H4 (cell line): ENCODE results near the gene ENTHD1. TPM values are rescaled to one million over a fixed set of nuclear protein-coding genes. Genes with fewer than 3 reads are reported as not detected.
"Not testable (repeated sequence)": the region's sequence is repeated elsewhere in the genome, so short reads cannot be mapped to it uniquely, and the experiment has no call there.

Experiments used
- DNase-seq: peaks from one replicate; pipeline ENCODE4 v3.0.0-alpha.2; 2015; ENCODE audit warnings: low spot score
- total RNA-seq: library from RNA; depleted of rRNA; stranded (reverse); fragments of >200 nt; shearing (Covaris generic); gene quantifications from 2 replicates; pipeline ENCODE4 v1.2.3, GENCODE V29; 2014

ENTHD1 gene
- total RNA-seq, 1 experiment from 2014 or later, result not detected

DNA sequence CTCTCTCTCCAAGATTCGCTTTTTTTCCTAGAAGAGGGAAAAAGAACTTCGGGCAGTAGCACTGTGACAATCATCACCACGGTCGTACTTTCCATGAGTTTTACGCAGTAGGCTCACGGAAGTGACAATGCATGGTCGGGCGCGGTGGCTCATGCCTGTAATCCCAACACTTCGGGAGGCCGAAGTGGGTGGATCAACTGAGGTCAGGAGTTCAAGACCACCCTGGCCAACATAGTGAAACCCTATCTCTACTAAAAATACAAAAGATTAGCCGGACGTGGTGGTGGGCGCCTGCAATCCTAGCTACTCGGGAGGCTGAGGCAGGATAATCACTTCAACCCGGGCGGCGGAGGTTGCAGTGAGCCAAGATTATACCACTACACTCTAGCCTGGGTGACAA, 30.7 kb upstream of the ENTHD1 start:
- DNase-seq, result no peak

DNA sequence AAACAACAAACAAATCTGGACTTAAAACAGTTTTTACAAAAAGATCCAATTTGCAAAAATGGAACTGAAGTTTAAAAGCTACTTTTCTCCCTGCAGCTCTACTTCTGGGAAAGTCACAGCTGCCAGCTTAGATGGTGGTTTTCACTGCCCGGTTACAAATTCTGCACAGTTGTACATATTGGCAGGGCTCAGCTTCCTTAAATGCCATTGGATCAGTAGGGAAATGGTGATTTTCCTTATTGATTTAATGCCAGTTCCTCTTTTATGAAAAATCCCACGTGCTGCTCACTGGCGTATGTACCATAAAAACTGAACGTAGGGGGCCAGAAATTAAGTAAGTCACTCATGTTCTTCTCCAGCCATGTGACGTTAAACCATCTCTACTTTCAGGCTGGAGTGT, 30.1 kb upstream of the ENTHD1 start:
- DNase-seq, result no peak

DNA sequence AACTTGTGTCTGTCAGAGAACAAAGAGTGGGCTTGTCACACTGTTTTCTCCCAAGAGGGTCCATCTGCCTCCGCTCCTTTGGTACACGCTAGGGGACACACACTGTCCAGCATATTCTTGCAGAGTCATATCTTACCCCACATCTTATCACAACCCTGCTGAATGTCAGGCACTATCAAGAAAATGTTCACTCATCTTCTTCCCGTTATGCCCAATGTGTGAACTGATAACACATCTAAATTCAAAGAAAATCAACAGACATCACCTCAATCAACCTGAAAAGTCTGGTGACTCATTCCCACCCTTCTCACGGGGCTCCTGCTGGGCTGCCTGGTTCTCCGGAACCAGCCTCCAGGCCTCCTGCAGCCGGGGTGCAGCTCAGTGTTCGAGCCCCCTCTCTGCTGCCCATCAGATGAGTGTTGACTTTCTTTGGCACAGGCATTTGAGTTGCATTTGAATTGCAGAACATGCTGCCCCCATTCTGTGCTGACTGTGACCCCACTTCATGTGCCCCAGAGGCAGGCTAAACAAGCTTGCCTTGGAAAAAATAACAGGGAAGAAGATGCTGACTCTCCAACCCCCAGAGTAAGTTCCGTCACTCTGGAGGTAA, 26.7 kb upstream of the ENTHD1 start:
- DNase-seq, result no peak

DNA sequence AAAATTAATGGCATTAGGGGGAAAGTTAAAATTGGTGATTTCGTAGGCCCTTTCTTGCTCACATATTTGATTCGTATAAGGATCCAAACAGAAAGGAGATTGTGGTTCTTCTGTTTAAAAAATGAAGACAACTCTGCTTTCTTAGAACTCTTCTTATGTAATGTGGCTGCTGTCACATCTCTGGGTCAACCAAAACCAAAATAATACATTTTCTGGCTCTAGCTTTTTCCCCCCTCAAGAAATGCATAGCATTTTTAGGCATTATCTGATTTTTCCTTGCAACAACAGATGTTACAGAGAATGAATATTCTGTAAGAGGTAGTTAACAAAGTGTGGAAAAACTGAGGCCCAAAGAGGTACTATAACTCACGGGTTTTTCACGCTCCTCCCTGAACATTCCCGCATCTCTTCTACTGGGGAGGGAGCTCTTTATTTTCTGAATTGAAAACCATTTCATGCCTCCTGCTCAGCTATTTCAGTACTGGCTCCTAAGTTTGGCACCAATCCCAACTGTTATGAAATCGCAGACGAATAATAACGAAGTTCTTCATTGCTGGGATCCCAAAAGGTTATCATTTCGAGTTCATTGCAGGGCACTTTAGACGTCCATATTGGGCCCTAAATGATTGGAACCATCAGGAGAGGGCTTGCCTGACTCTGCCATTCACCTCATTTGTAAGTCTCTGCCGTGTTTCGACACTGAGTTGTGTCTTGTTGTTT, 24.4 kb upstream of the ENTHD1 start:
- no peak for DNase-seq

DNA sequence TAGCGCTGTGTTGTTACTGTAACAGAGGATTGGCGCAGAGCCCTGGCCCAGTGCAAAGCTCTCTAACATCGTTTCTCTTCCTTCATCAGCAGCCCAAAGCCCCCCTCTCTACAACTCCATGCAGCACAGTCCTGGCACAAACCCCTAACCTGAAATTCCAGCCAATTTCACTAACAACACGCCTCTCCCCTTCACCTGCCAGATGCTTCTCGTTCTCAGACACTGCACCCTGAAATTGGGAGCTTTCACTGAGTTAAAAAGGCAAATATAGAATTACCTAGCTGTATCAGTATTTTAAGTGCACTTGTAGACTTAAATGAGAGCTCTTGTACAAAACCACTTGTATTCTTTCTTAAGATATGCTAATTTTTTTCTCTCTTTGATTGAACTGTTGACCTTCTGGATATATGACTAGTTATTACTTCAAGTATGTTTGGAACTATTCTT, 23.7 kb upstream of the ENTHD1 start:
- DNase-seq, result no peak

DNA sequence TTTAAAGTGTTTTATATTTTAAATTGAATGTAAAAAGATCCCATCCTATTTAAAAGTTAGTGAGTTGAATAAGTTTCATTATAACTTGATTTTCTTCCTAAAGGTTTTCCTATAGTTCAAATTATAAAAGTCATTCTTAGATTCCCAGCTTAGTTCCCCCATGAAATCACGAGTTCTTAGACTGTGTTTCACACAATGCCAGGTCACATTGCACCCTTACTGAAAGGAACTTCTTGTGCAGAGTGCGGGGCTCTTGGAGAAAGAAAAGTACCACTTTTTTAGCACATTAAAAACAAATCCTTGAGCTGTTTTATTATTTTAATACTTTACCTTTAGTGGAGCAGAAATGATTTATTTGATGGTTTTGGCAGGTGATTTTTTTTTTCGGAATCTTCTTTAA, 22.9 kb upstream of the ENTHD1 start:
- DNase-seq, result no peak

DNA sequence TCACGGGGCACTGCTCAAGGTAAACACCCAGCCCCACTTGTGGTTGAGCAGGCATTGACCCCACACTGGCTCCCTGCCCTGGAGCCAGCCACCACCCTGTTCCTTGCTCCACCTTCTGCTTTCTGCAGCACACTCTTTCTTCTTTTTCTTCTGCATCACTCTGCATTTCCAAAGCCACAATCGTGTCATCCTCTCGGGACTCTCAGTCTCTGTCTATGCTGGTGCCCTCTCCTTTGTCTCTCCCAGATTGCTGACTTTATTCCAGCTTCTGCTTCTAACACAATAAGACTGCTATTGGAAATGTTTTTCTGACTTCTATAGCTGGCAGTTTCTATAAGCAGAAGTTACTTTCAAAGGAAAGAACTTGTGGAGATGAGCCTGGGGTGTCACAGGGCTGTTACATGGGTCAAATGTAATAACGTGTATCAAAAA, 21.8 kb upstream of the ENTHD1 start:
- DNase-seq, result no peak

DNA sequence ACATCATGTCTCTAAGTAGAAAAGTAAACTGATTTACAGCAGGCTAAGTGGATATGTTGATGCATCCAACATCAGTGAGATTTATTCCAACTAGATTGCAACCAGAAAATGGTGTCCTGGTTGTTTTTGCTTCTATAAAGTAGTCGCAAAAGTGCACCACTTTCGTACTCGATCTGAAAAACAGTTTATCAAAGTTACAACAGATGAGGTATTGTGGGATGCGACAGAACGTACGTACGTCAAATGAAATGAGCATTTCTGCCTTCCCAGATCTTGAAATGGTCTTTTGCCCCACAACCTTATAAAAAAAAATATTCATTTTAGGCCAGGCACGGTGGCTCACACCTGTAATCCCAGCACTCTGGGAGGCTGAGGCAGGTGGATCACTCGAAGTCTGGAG, 21.0 kb upstream of the ENTHD1 start:
- DNase-seq, result no peak

DNA sequence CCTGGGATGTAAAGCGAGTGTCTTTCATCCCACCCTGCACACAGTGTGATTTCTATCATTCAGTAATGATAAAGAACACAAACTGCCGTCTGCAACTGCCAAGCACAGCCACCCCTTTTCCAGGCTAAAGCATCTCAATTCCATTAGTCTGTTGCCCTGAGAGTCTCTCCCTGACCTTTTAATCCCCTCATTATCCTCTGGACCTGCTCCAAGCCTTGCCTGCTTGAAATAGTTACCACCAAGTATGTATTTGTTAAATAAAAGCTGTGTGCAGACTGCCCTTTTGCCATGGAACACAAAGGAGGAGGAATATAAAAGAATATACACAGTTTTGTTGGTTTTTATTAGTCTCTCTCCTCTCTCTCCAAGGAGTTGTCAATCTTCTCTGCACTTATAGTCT, 20.3 kb upstream of the ENTHD1 start:
- DNase-seq, result no peak

DNA sequence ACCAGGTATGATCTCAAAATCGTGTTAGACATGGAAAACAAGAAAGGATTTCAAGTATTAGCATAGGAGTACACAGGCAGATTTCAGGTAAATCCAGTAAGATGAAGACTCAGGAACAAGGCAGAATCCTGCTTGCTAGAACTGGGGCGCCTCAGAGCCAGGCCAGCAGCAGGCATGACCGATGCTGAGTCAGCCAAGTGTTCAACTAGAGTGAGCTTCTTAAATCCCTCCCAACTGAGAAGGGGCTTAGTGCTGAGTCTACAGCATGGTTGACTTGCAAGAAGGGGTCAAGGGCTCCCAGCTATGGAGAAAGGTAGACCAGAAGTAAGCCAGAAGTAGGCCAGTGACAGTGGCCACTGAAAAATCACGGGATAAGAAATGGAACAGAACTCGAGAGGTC, 19.8 kb upstream of the ENTHD1 start:
- no peak for DNase-seq

DNA sequence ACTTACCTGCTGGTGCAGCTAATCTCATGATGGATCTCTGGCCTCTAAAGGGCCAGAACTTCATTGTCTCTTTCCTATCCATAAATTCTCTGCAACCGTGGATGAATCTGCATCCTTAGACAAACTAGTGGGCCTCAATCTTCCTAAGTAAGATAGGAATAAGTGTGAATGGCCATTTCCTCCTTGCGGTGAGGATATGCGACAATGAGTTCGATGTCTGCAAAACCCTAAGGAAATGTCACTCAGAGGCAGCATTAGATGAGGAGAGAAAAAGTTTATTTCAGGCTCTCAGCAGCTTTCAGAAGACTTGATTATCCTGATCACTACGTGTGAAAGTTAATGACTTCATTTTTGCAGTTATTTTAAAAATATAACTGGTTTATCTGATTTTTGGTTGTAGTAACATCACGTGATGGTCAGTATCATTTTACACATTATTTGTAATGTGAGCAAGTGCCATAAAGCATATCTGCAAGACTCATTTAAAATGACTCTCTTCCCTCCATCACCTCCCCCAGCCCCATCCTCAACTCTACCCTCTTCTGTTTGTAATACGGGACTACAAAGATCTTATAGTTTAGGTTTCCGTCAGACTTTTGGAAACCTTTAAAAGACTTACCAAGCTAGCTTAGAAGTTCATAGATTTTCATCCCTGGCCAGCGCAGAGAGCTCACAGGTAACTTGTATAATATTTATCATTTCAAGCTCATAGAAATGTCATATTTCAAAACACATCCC, 17.5 kb upstream of the ENTHD1 start:
- no peak for DNase-seq

DNA sequence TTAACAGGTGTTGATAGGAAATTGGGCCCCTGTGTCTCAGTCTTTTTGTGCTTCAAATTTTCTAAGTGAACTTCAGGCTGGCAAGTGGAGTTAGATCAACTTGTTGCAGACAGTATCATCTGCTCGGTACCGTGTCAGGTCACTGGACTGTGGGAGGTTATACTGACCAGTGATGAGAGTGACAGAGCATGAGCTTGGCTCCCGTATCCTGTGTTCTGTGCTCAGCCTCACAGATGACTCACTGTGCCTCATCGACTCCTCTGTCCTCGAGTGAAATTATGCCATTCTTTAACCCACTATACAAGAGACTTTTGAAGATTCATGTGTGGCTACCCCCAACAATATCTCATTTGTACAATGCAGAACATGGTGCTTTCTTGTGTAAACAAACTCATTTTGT, 15.2 kb upstream of the ENTHD1 start:
- no peak for DNase-seq

DNA sequence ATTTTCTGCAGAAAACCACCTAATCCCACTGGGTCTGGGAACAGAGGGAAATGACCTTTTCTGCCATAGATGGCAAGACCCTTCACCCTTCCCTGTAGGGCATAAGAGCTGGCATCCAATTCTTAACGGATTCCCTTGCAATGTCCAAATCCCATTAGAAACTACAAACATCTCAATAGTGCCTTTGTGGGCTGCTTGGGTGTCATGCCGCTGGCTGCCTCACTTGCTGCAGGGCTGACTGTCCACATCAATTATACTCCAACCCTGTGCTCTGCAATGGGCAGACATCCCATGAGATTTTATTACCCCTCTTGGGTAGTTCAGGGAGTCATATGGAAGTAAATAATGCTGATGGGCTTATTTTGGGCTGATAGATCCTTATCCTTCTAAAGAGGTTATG, 14.6 kb upstream of the ENTHD1 start:
- DNase-seq, result no peak

DNA sequence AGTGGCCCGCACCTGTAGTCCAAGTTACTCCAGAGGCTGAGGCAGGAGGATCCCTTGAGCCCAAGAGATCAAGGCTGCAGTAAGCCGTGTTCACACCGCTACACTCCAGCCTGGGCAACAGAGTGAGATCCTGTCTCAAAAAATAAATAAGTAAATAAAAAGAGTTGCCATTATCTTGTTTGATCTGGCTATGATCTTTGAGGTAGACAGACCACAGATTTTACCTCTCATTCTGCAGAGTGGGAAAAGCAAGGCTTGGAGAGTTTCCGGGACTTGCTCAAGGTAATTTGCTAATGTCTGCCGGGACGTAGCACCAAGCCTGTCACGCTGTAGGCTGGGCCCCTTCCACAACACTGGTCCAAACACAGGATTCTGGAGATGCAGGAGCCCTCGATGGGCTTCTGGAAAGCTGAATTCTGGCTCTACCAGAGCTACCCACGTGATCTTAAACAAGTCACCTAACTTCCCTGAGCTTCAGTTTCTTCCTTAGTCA, 14.1 kb upstream of the ENTHD1 start:
- DNase-seq, result no peak

DNA sequence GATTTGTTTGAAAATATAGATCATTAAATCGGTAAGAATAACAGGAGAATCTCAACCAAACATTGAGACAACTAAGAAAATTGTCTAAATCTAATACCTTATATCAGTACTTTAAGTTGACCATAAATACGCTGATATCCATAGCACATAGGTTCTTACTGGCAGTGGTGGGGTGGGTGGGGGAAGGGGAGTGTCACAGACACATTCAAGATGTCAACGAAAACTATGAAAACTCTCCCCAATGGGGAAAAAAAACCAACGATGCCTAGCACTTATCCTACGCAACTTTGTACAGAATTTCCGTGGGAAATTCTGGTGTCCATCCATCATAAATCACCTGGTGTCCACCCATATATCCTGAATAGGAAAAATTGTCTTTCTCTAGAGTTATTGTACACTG, 13.5 kb upstream of the ENTHD1 start:
- no peak for DNase-seq

DNA sequence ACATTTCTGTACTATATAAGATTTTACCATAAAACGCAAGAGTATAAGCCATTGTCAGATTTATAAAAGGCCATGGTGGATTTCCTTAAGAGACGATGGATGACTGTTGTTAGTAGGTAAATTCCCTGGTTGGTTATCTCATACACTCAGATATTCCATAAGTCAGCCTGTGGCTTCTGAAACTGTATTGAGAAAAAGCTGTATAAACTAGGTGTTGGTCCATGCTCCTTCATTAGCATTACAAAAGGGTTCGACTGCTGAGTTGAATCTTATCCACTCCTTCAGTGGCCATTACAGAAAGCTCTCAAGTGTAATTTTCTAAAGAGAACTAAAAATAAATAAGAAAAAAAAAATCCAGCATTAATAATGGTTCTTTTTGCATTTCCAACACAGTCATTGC, 12.6 kb upstream of the ENTHD1 start:
- DNase-seq, result no peak

DNA sequence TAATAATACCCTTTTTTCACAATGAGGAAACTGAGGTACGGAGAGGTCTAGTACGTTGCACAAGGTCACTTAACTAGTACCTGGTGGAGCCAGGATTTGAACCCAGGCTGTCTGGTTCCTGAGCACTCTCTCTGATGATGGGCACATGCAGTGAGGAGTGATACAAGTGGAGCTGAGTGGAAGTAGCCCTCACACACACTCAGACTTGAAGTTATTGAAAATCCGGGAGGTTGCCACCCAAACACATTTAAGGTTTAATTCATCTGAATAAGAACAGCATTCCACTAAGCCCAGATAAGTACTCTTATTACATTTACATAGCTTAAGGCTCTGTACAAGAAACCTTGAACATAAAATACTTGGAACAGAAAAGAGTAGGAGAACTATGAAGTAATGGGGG, 12.1 kb upstream of the ENTHD1 start:
- no peak for DNase-seq

DNA sequence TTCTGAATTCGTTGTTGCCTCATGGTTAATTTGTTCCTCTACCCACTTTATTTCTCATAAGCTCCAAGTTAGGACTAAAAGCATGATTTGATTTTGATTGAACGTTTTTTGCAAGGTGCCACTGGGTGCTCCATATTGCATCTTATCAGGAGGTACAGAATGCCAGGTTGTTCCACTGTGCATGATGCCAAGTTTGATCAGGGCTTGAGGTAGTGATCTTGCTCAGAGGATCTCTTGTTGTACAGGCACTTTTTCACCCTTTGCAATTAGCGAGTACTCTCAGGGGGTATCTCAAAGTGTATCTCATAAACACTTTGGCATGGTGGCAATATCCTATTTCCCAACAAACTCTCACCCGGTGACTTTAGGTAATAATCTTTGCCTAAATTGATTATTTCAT, 11.3 kb upstream of the ENTHD1 start:
- no peak for DNase-seq

DNA sequence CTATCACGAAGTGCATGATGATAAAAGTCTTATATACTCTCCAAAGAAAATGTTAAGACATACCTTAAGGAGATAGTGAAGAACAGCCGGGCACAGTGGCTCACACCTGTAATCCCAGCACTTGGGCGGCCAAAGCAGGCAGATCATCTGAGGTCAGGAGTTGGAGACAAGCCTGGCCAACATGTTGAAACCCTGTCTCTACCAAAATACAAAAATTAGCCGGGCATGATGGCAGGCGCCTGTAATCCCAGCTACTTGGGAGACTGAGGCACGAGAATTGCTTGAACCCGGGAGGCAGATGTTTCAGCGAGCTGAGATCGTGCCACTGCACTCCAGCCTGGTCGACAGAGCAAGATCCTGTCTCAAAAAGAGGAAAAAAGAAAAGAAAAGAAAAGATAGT, 10.5 kb upstream of the ENTHD1 start:
- not testable (repeated sequence) for DNase-seq

DNA sequence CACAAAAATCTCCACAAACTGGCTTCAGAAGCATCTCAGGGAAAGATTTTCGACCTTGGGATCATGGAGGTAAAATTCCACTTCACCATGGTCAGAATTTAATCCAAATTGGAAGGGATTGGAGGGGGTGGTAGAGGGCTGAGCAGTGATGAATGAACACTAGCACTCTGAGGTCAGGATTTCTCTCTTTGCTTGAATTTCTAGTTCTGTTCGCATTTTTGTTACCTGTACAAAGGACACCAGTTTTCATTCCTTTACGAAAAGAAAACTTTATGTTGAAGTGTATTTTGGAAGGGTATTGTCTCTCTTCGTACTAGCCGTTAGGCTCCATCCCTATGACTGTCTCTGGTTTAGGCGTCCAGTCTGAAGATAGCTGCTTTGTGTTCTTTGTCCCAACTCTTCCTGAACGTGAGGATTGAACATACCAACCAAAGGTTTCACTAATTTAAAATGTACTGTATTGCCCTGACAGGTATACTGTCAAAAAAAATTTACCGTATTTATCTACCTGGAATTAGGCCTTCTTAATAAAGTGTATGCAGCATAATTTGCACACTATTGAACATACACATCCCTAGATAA, 8.1 kb upstream of the ENTHD1 start:
- no peak for DNase-seq

DNA sequence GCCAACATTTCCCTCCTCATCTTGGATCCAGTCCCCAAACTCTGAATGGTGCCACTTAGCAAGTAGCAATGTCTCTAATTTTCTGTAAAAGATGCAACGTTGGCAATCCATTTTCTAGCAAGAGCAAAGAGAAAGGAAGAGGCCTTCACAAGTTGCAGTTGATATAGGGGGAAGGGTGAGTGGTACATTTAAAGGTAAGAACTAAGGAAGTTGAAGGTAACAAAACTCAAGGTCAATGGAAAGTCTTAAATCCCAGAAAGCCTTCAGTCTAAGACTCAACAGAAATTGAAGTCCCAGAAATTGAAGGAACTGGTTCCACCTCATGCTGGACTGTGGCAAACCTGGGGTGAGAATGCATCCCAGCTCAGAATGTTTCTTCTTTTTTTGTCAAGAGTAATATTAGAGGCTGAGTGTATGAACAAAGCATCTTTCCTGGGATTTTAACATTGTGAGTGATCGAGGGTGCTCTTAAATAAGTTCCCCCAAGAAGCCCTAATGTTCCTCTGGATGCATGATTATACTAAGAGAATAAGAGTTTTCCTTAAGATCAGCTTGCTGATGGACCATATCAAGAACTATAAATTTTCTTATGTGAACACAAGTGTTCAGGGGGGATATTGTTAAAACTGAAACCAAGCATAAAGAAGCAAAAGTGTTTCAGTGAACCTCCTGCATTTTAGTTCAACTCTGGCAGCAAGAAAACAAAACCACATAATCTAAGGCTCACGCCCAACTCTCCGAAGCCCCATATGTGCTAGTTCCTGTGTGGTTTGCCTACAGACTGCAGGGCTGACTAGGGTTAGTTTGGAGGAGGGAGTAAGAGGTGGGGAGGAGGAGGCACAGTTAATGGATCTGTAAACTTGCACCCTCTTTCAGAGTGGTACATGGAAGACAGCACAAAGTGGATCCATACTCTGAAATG, 7.0 kb upstream of the ENTHD1 start, which contains the start of gene GRAP2:
Gene GRAP2 (plus strand): TSS at position 779 of the 922 bp plus-strand sequence. CDS start 46,023 bp downstream, outside the sequence.
- no peak for DNase-seq
